ENCODE results near the gene CDKL4. TPM values are rescaled to one million over a fixed set of nuclear protein-coding genes. Genes with fewer than 3 reads are reported as not detected.

The CDKL4 gene
- polyA plus RNA-seq, 3 donors: not detected

- H3K9me3 ChIP-seq (replicated peaks in 1 of 2; ENCODE audit: control insufficient read depth in 1 of 2, insufficient read depth in 1 of 2, low read length in 2 of 2): no peaks in the 10 kb centered on the region
- Mint-ChIP-seq H3K27me3 (ENCODE audit: low read depth in 3 of 3) (peaks cover 0 to 4% (median 0%) of the 10 kb centered on the region in 3 donors), H3K36me3 (no peaks in the 10 kb centered on the region), H3K4me1 (no peaks in the 10 kb centered on the region), H3K4me3 (no peak overlapping the region), H3K9me3 (no peaks in the 10 kb centered on the region), H3K27ac (no peak overlapping the region)
- WGBS (ENCODE audit: insufficient coverage): 92% methylated on average over 7 of the region's 7 CpGs
- H3K9ac ChIP-seq (ENCODE audit: insufficient read depth, low read length, poor library complexity, severe bottlenecking): no peak overlapping the region
- H3K36me3 ChIP-seq (replicated peaks in 1 of 2; ENCODE audit: control insufficient read depth in 1 of 2, insufficient read depth in 2 of 2, low read length in 2 of 2): no peaks in the 10 kb centered on the region
- TF ChIP-seq CTCF (IDR thresholded peaks at IDR 0.05): no peak
- H2AFZ ChIP-seq (ENCODE audit: insufficient read depth, low read depth, low read length, poor library complexity, severe bottlenecking): no peak overlapping the region
- no peaks in the 10 kb centered on the region for H3K4me1 ChIP-seq (ENCODE audit: control insufficient read depth in 1 of 2, insufficient read depth in 2 of 2, low read length in 2 of 2)
- H4K20me1 ChIP-seq (ENCODE audit: insufficient read depth, low read length): no peaks in the 10 kb centered on the region
- no peaks in the 10 kb centered on the region for H3K27me3 ChIP-seq (ENCODE audit: control insufficient read depth in 2 of 2, insufficient read depth in 2 of 2, low read length in 2 of 2)
- no peak overlapping the region for H3K4me2 ChIP-seq (replicated peaks; ENCODE audit: extremely low read depth, low read length, poor library complexity, severe bottlenecking)
- no peak overlapping the region for H3K27ac ChIP-seq (ENCODE audit: low read depth in 1 of 2, low read length in 2 of 2)
- intact Hi-C loops (cut with micrococcal nuclease): no loop called here
- no peaks in the 10 kb centered on the region for H3K79me2 ChIP-seq (ENCODE audit: insufficient read depth, low read length)
- no peak for DNase-seq
- H3K4me3 ChIP-seq (replicated peaks in 1 of 3; ENCODE audit: low read depth in 2 of 3, low read length in 3 of 3): no peak overlapping the region
Measured at GRCh38 chr2:39171621-39172020, 72.1 kb downstream of the CDKL4 start.

GRCh38 chr2:39164089-39164488, 79.7 kb downstream of the CDKL4 start:
- Histone ChIP-seq H3K27ac (ENCODE audit: low read depth in 1 of 2, low read length in 2 of 2) (no peak overlapping the region), H2AFZ (ENCODE audit: insufficient read depth, low read depth, low read length, poor library complexity, severe bottlenecking) (no peak overlapping the region), H3K4me3 (replicated peaks in 1 of 3; ENCODE audit: low read depth in 2 of 3, low read length in 3 of 3) (no peak overlapping the region), H3K9ac (ENCODE audit: insufficient read depth, low read length, poor library complexity, severe bottlenecking) (no peak overlapping the region), H3K9me3 (replicated peaks in 1 of 2; ENCODE audit: control insufficient read depth in 1 of 2, insufficient read depth in 1 of 2, low read length in 2 of 2) (no peaks in the 10 kb centered on the region), H3K79me2 (ENCODE audit: insufficient read depth, low read length) (no peaks in the 10 kb centered on the region), H3K27me3 (ENCODE audit: control insufficient read depth in 2 of 2, insufficient read depth in 2 of 2, low read length in 2 of 2) (no peaks in the 10 kb centered on the region), H4K20me1 (ENCODE audit: insufficient read depth, low read length) (no peaks in the 10 kb centered on the region), H3K36me3 (replicated peaks in 1 of 2; ENCODE audit: control insufficient read depth in 1 of 2, insufficient read depth in 2 of 2, low read length in 2 of 2) (no peaks in the 10 kb centered on the region), H3K4me1 (ENCODE audit: control insufficient read depth in 1 of 2, insufficient read depth in 2 of 2, low read length in 2 of 2) (peaks cover 7 to 11% of the 10 kb centered on the region in 2 donors), H3K4me2 (replicated peaks; ENCODE audit: extremely low read depth, low read length, poor library complexity, severe bottlenecking) (no peak overlapping the region)
- Mint-ChIP-seq H3K36me3 (no peaks in the 10 kb centered on the region), H3K4me1 (peaks cover 13% of the 10 kb centered on the region), H3K27ac (peak overlapping the region in 6 of 7 donors; percentile 54 to 80 (median 72)), H3K9me3 (peaks cover 0 to 2% (median 0%) of the 10 kb centered on the region in 7 donors), H3K4me3 (no peak overlapping the region), H3K27me3 (ENCODE audit: low read depth in 3 of 3) (no peaks in the 10 kb centered on the region)
- TF ChIP-seq CTCF (IDR thresholded peaks at IDR 0.05): no peak
- DNase-seq: peak; percentile 12 to 57 (median 38)
- WGBS (ENCODE audit: insufficient coverage): 17% methylated on average over 2 of the region's 4 CpGs
- intact Hi-C loops (cut with micrococcal nuclease): no loop called here

Data from CD14-positive monocyte (primary cell).